ENCODE results near the gene OCIAD2. TPM values are rescaled to one million over a fixed set of nuclear protein-coding genes. Genes with fewer than 3 reads are reported as not detected.
"Not testable (repeated sequence)": the region's sequence is repeated elsewhere in the genome, so short reads cannot be mapped to it uniquely, and the experiment has no call there.

The OCIAD2 gene
- total RNA-seq, 1 experiment from 2014 or later, result 68.1 TPM

GRCh38 chr4:48943387-48943786 is 36.8 kb upstream of the OCIAD2 start:
- H3K27me3 ChIP-seq (ENCODE audit: low read length), result no peaks in the 10 kb centered on the region
- H3K27ac ChIP-seq (ENCODE audit: low read length), result no peak overlapping the region
- peak; percentile 54 for DNase-seq
- H3K4me3 ChIP-seq (ENCODE audit: low read length), result no peak overlapping the region
- peaks cover 2% of the 10 kb centered on the region; the same call in 1 of the 2 replicates for H3K36me3 ChIP-seq (ENCODE audit: insufficient read depth, low read length)
- no peaks in the 10 kb centered on the region for H4K20me1 ChIP-seq (ENCODE audit: insufficient read depth, low read depth, low read length)
- H3K4me1 ChIP-seq (ENCODE audit: low read length), result no peaks in the 10 kb centered on the region
- H2AFZ ChIP-seq (ENCODE audit: low read length), result no peak overlapping the region
- H3K9ac ChIP-seq (ENCODE audit: low read length), result no peak overlapping the region
- H3K9me3 ChIP-seq (ENCODE audit: low read length), result 0 out of 2 replicates have a peak, but pooled peaks cover under 1% of the 10 kb centered on the region
- H3K4me2 ChIP-seq (ENCODE audit: low read depth, low read length, poor library complexity, severe bottlenecking), result no peak overlapping the region
- no peaks in the 10 kb centered on the region for H3K9me2 ChIP-seq (replicated peaks; ENCODE audit: insufficient read depth, low read length)
- no peaks in the 10 kb centered on the region for H3K79me2 ChIP-seq (ENCODE audit: low read length)

- H3K4me2 ChIP-seq (ENCODE audit: low read depth, low read length, poor library complexity, severe bottlenecking), result no peak overlapping the region
- peaks cover 2% of the 10 kb centered on the region; the same call in 1 of the 2 replicates for H3K36me3 ChIP-seq (ENCODE audit: insufficient read depth, low read length)
- 0 out of 2 replicates have a peak, but pooled peaks cover 4% of the 10 kb centered on the region for H3K9me3 ChIP-seq (ENCODE audit: low read length)
- no peak overlapping the region for H3K27ac ChIP-seq (ENCODE audit: low read length)
- no peak for DNase-seq
- H4K20me1 ChIP-seq (ENCODE audit: insufficient read depth, low read depth, low read length), result no peaks in the 10 kb centered on the region
- H3K4me3 ChIP-seq (ENCODE audit: low read length), result no peak overlapping the region
- no peaks in the 10 kb centered on the region for H3K4me1 ChIP-seq (ENCODE audit: low read length)
- H2AFZ ChIP-seq (ENCODE audit: low read length), result no peak overlapping the region
- H3K9me2 ChIP-seq (replicated peaks; ENCODE audit: insufficient read depth, low read length), result no peaks in the 10 kb centered on the region
- no peak overlapping the region for H3K9ac ChIP-seq (ENCODE audit: low read length)
- no peaks in the 10 kb centered on the region for H3K79me2 ChIP-seq (ENCODE audit: low read length)
- no peaks in the 10 kb centered on the region for H3K27me3 ChIP-seq (ENCODE audit: low read length)
These were observed 33.2 kb upstream of the OCIAD2 start for GRCh38 chr4:48939785-48940184.

GRCh38 chr4:48938831-48939230 is 32.3 kb upstream of the OCIAD2 start:
- peaks cover 2% of the 10 kb centered on the region; the same call in 1 of the 2 replicates for H3K36me3 ChIP-seq (ENCODE audit: insufficient read depth, low read length)
- H3K4me3 ChIP-seq (ENCODE audit: low read length), result no peak overlapping the region
- no peaks in the 10 kb centered on the region for H3K9me2 ChIP-seq (replicated peaks; ENCODE audit: insufficient read depth, low read length)
- no peak overlapping the region for H3K9ac ChIP-seq (ENCODE audit: low read length)
- H3K27me3 ChIP-seq (ENCODE audit: low read length), result no peaks in the 10 kb centered on the region
- 0 out of 2 replicates have a peak, but pooled peaks cover 4% of the 10 kb centered on the region for H3K9me3 ChIP-seq (ENCODE audit: low read length)
- no peaks in the 10 kb centered on the region for H3K79me2 ChIP-seq (ENCODE audit: low read length)
- no peaks in the 10 kb centered on the region for H4K20me1 ChIP-seq (ENCODE audit: insufficient read depth, low read depth, low read length)
- H3K4me1 ChIP-seq (ENCODE audit: low read length), result no peaks in the 10 kb centered on the region
- no peak overlapping the region for H3K4me2 ChIP-seq (ENCODE audit: low read depth, low read length, poor library complexity, severe bottlenecking)
- DNase-seq, result no peak
- H3K27ac ChIP-seq (ENCODE audit: low read length), result no peak overlapping the region
- H2AFZ ChIP-seq (ENCODE audit: low read length), result no peak overlapping the region

GRCh38 chr4:48937033-48937432 is 30.5 kb upstream of the OCIAD2 start:
- no peak overlapping the region for H3K4me3 ChIP-seq (ENCODE audit: low read length)
- peaks cover 2% of the 10 kb centered on the region; the same call in 1 of the 2 replicates for H3K36me3 ChIP-seq (ENCODE audit: insufficient read depth, low read length)
- 0 out of 2 replicates have a peak, but pooled peaks cover 4% of the 10 kb centered on the region for H3K9me3 ChIP-seq (ENCODE audit: low read length)
- no peak overlapping the region for H3K9ac ChIP-seq (ENCODE audit: low read length)
- no peak overlapping the region for H3K27ac ChIP-seq (ENCODE audit: low read length)
- no peaks in the 10 kb centered on the region for H4K20me1 ChIP-seq (ENCODE audit: insufficient read depth, low read depth, low read length)
- no peak overlapping the region for H2AFZ ChIP-seq (ENCODE audit: low read length)
- no peak for DNase-seq
- H3K27me3 ChIP-seq (ENCODE audit: low read length), result no peaks in the 10 kb centered on the region
- H3K9me2 ChIP-seq (replicated peaks; ENCODE audit: insufficient read depth, low read length), result no peaks in the 10 kb centered on the region
- H3K79me2 ChIP-seq (ENCODE audit: low read length), result no peaks in the 10 kb centered on the region
- H3K4me2 ChIP-seq (ENCODE audit: low read depth, low read length, poor library complexity, severe bottlenecking), result no peak overlapping the region
- H3K4me1 ChIP-seq (ENCODE audit: low read length), result no peaks in the 10 kb centered on the region

- no peak overlapping the region for H3K27ac ChIP-seq (ENCODE audit: low read length)
- no peaks in the 10 kb centered on the region for H3K36me3 ChIP-seq (ENCODE audit: insufficient read depth, low read length)
- H3K9me3 ChIP-seq (ENCODE audit: low read length), result no peaks in the 10 kb centered on the region
- no peak overlapping the region for H3K4me2 ChIP-seq (ENCODE audit: low read depth, low read length, poor library complexity, severe bottlenecking)
- no peaks in the 10 kb centered on the region for H4K20me1 ChIP-seq (ENCODE audit: insufficient read depth, low read depth, low read length)
- H3K4me3 ChIP-seq (ENCODE audit: low read length), result no peak overlapping the region
- DNase-seq, result peak; percentile 27
- peaks cover 4% of the 10 kb centered on the region for H3K4me1 ChIP-seq (ENCODE audit: low read length)
- no peaks in the 10 kb centered on the region for H3K9me2 ChIP-seq (replicated peaks; ENCODE audit: insufficient read depth, low read length)
- H3K27me3 ChIP-seq (ENCODE audit: low read length), result no peaks in the 10 kb centered on the region
- no peak overlapping the region for H2AFZ ChIP-seq (ENCODE audit: low read length)
- no peak overlapping the region for H3K9ac ChIP-seq (ENCODE audit: low read length)
- no peaks in the 10 kb centered on the region for H3K79me2 ChIP-seq (ENCODE audit: low read length)
These were observed 24.9 kb upstream of the OCIAD2 start for GRCh38 chr4:48931459-48931858.

GRCh38 chr4:48930654-48931053 is 24.1 kb upstream of the OCIAD2 start:
- H3K27ac ChIP-seq (ENCODE audit: low read length), result no peak overlapping the region
- peak; percentile 79 for DNase-seq
- no peak overlapping the region for H2AFZ ChIP-seq (ENCODE audit: low read length)
- H3K4me1 ChIP-seq (ENCODE audit: low read length), result peaks cover 4% of the 10 kb centered on the region
- no peaks in the 10 kb centered on the region for H3K36me3 ChIP-seq (ENCODE audit: insufficient read depth, low read length)
- no peak overlapping the region for H3K4me3 ChIP-seq (ENCODE audit: low read length)
- H3K9me3 ChIP-seq (ENCODE audit: low read length), result no peaks in the 10 kb centered on the region
- no peaks in the 10 kb centered on the region for H3K9me2 ChIP-seq (replicated peaks; ENCODE audit: insufficient read depth, low read length)
- H3K9ac ChIP-seq (ENCODE audit: low read length), result no peak overlapping the region
- H3K4me2 ChIP-seq (ENCODE audit: low read depth, low read length, poor library complexity, severe bottlenecking), result no peak overlapping the region
- no peaks in the 10 kb centered on the region for H3K79me2 ChIP-seq (ENCODE audit: low read length)
- no peaks in the 10 kb centered on the region for H4K20me1 ChIP-seq (ENCODE audit: insufficient read depth, low read depth, low read length)
- H3K27me3 ChIP-seq (ENCODE audit: low read length), result no peaks in the 10 kb centered on the region

- Histone ChIP-seq H3K36me3 (ENCODE audit: insufficient read depth, low read length) (no peaks in the 10 kb centered on the region), H3K9ac (ENCODE audit: low read length) (no peak overlapping the region), H4K20me1 (ENCODE audit: insufficient read depth, low read depth, low read length) (no peaks in the 10 kb centered on the region), H3K27ac (ENCODE audit: low read length) (no peak overlapping the region), H3K27me3 (ENCODE audit: low read length) (no peaks in the 10 kb centered on the region), H3K9me2 (replicated peaks; ENCODE audit: insufficient read depth, low read length) (no peaks in the 10 kb centered on the region), H2AFZ (ENCODE audit: low read length) (no peak overlapping the region), H3K9me3 (ENCODE audit: low read length) (no peaks in the 10 kb centered on the region), H3K4me3 (ENCODE audit: low read length) (no peak overlapping the region), H3K4me1 (ENCODE audit: low read length) (no peaks in the 10 kb centered on the region), H3K4me2 (ENCODE audit: low read depth, low read length, poor library complexity, severe bottlenecking) (no peak overlapping the region), H3K79me2 (ENCODE audit: low read length) (no peaks in the 10 kb centered on the region)
- DNase-seq, result peak; percentile 20
These were observed 17.8 kb upstream of the OCIAD2 start for GRCh38 chr4:48924416-48924815.

- not testable (repeated sequence) for H3K9me3 ChIP-seq (ENCODE audit: low read length); H4K20me1 ChIP-seq (ENCODE audit: insufficient read depth, low read depth, low read length); H3K36me3 ChIP-seq (ENCODE audit: insufficient read depth, low read length); H3K4me2 ChIP-seq (ENCODE audit: low read depth, low read length, poor library complexity, severe bottlenecking); H3K79me2 ChIP-seq (ENCODE audit: low read length); H3K27ac ChIP-seq (ENCODE audit: low read length); DNase-seq; H3K9ac ChIP-seq (ENCODE audit: low read length); H3K4me1 ChIP-seq (ENCODE audit: low read length); H2AFZ ChIP-seq (ENCODE audit: low read length); H3K9me2 ChIP-seq (replicated peaks; ENCODE audit: insufficient read depth, low read length); H3K27me3 ChIP-seq (ENCODE audit: low read length); H3K4me3 ChIP-seq (ENCODE audit: low read length)
These were observed 16.5 kb upstream of the OCIAD2 start for GRCh38 chr4:48923065-48923464.

GRCh38 chr4:48914311-48914710 is 7.7 kb upstream of the OCIAD2 start:
- H3K4me1 ChIP-seq (ENCODE audit: low read length), result no peaks in the 10 kb centered on the region
- peak; percentile 30 for DNase-seq
- H3K79me2 ChIP-seq (ENCODE audit: low read length), result no peaks in the 10 kb centered on the region
- H3K9ac ChIP-seq (ENCODE audit: low read length), result no peak overlapping the region
- no peak overlapping the region for H3K27ac ChIP-seq (ENCODE audit: low read length)
- no peaks in the 10 kb centered on the region for H4K20me1 ChIP-seq (ENCODE audit: insufficient read depth, low read depth, low read length)
- no peaks in the 10 kb centered on the region for H3K9me3 ChIP-seq (ENCODE audit: low read length)
- H3K27me3 ChIP-seq (ENCODE audit: low read length), result no peaks in the 10 kb centered on the region
- no peak overlapping the region for H3K4me2 ChIP-seq (ENCODE audit: low read depth, low read length, poor library complexity, severe bottlenecking)
- H3K4me3 ChIP-seq (ENCODE audit: low read length), result no peak overlapping the region
- H3K9me2 ChIP-seq (replicated peaks; ENCODE audit: insufficient read depth, low read length), result no peaks in the 10 kb centered on the region
- no peaks in the 10 kb centered on the region for H3K36me3 ChIP-seq (ENCODE audit: insufficient read depth, low read length)
- no peak overlapping the region for H2AFZ ChIP-seq (ENCODE audit: low read length)
